ENCODE measurements around the gene XK.

DNA sequence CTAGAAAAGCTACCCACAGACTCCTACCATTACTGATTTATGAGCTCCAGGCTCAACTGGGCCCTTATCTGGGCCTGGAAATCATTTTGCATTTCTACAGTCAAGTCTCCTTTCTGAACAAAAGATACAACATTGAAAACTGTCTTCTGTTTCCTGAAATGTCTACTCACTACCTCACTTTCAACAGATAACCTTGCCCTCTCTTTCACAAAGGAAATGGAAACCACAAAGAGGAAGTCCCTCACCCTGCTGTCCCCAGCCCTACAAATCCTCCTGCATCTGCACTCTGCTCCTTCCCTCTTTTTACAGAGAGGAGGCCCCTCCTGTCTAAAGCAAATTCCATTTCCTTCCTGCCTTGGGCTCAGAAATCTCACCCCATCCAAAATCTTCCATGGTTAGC lies 69.4 kb downstream of the XK start:
- TF ChIP-seq, protein P1, sequence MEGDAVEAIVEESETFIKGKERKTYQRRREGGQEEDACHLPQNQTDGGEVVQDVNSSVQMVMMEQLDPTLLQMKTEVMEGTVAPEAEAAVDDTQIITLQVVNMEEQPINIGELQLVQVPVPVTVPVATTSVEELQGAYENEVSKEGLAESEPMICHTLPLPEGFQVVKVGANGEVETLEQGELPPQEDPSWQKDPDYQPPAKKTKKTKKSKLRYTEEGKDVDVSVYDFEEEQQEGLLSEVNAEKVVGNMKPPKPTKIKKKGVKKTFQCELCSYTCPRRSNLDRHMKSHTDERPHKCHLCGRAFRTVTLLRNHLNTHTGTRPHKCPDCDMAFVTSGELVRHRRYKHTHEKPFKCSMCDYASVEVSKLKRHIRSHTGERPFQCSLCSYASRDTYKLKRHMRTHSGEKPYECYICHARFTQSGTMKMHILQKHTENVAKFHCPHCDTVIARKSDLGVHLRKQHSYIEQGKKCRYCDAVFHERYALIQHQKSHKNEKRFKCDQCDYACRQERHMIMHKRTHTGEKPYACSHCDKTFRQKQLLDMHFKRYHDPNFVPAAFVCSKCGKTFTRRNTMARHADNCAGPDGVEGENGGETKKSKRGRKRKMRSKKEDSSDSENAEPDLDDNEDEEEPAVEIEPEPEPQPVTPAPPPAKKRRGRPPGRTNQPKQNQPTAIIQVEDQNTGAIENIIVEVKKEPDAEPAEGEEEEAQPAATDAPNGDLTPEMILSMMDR (conservative IDR thresholded peaks at IDR 0.05), result no peak
- no peak for TF ChIP-seq EZH2 (IDR thresholded peaks at IDR 0.05; ENCODE audit: low read depth)

Data from PC-9 (cell line).